IMR-90 (cell line): Measurements from ENCODE around the gene VASN. TPM values are rescaled to one million over a fixed set of nuclear protein-coding genes. Genes with fewer than 3 reads are reported as not detected.

Experiments
- ATAC-seq: fragments of 200-7000 bp; cut with Tn5 transposase; 2 replicates; pipeline ENCODE4 v1.9.1; 2020; ENCODE audit warnings: low read depth, mild to moderate bottlenecking, moderate library complexity
- BruUV-seq: library from RNA; stranded (reverse); fragments of 400-500 nt; replicated peaks from 2 replicates; lab custom pipeline; 2021; lab: Mats Ljungman, UMichigan
- CTCF ChIA-PET: fragments of 300-600 bp; formaldehyde crosslinking; extraction: SDS; loops from one replicate; lab custom pipeline; 2021; ENCODE audit warnings: antibody characterized with exemption; lab: Yijun Ruan, JAX
- POLR2A ChIA-PET: fragments of 300-600 bp; sonication (Branson Sonifier 250); formaldehyde crosslinking; loops from one replicate; lab custom pipeline; 2022; ENCODE audit warnings: antibody characterized with exemption; ENCODE audit not compliant: unreplicated experiment; lab: Charles Lee
- DNase-seq: peaks from one replicate; pipeline ENCODE4 v3.0.0; 2013
- H2AFZ ChIP-seq: replicated peaks from 2 replicates; pipeline ENCODE3; 2013; ENCODE audit warnings: low read length, mild to moderate bottlenecking; ENCODE audit not compliant: poor library complexity
- H2AK5ac ChIP-seq: 2 replicates; pipeline ENCODE4 v1.6.1; 2013; ENCODE audit warnings: low read depth, low read length, inconsistent platforms
- H2AK9ac ChIP-seq: replicated peaks from 2 replicates; pipeline ENCODE3; 2013; ENCODE audit warnings: mild to moderate bottlenecking, low read depth, low read length, moderate library complexity; ENCODE audit not compliant: poor library complexity
- H2BK120ac ChIP-seq: 2 replicates; pipeline ENCODE4 v1.6.1; 2013; ENCODE audit warnings: low read depth, low read length, inconsistent platforms
- H2BK15ac ChIP-seq: 3 replicates; pipeline ENCODE4 v1.6.1; 2013; ENCODE audit warnings: low read depth, low read length, inconsistent platforms
- H2BK20ac ChIP-seq: 2 replicates; pipeline ENCODE4 v1.6.1; 2013; ENCODE audit warnings: low read depth, mild to moderate bottlenecking, inconsistent platforms, low read length, moderate library complexity
- H2BK5ac ChIP-seq: 2 replicates; pipeline ENCODE4 v1.6.1; 2013; ENCODE audit warnings: mild to moderate bottlenecking, low read depth, low read length, inconsistent platforms; ENCODE audit not compliant: poor library complexity, severe bottlenecking
- H3K14ac ChIP-seq: replicated peaks from 2 replicates; pipeline ENCODE4 v1.6.1; 2013; ENCODE audit warnings: low read depth, low read length, inconsistent platforms
- H3K18ac ChIP-seq: 2 replicates; pipeline ENCODE4 v1.6.1; 2013; ENCODE audit warnings: low read depth, low read length, control low read depth
- H3K23ac ChIP-seq: 2 replicates; pipeline ENCODE4 v1.6.1; 2013; ENCODE audit warnings: low read depth, low read length, inconsistent platforms
- H3K27ac ChIP-seq: 2 replicates; pipeline ENCODE4 v1.5.1; 2013; ENCODE audit warnings: mild to moderate bottlenecking, control low read depth, low read length; ENCODE audit not compliant: insufficient read depth
- H3K27me3 ChIP-seq: 2 replicates; pipeline ENCODE4 v1.6.1; 2013; ENCODE audit warnings: low read length; ENCODE audit not compliant: control insufficient read depth, insufficient read depth
- H3K36me3 ChIP-seq: 2 replicates; pipeline ENCODE4 v1.6.1; 2013; ENCODE audit warnings: low read length, mixed read lengths; ENCODE audit not compliant: control insufficient read depth, insufficient read depth
- H3K4ac ChIP-seq: 2 replicates; pipeline ENCODE4 v1.6.1; 2013; ENCODE audit warnings: low read depth, low read length, inconsistent platforms
- H3K4me1 ChIP-seq: 2 replicates; pipeline ENCODE4 v1.6.1; 2013; ENCODE audit warnings: low read length, mixed read lengths; ENCODE audit not compliant: control insufficient read depth, insufficient read depth
- H3K4me2 ChIP-seq: 2 replicates; pipeline ENCODE4 v1.6.1; 2013; ENCODE audit warnings: low read depth, mild to moderate bottlenecking, control low read depth, low read length, moderate library complexity
- H3K4me3 ChIP-seq: 2 replicates; pipeline ENCODE4 v1.5.1; 2013; ENCODE audit warnings: low read depth, mild to moderate bottlenecking, control low read depth, low read length, moderate library complexity; ENCODE audit not compliant: insufficient read depth
- H3K56ac ChIP-seq: 2 replicates; pipeline ENCODE4 v1.6.1; 2013; ENCODE audit warnings: low read length, inconsistent platforms; ENCODE audit not compliant: insufficient read depth; ENCODE audit errors: extremely low read depth
- H3K79me1 ChIP-seq, 2 experiments: 2 replicates each; pipeline ENCODE4 v1.6.1; 2013; ENCODE audit warnings: low read length in 2 of 2, inconsistent platforms in 1 of 2, low read depth in 1 of 2
- H3K9ac ChIP-seq: 2 replicates; pipeline ENCODE4 v1.6.1; 2013; ENCODE audit warnings: low read depth, low read length, control low read depth
- H3K9me1 ChIP-seq: 2 replicates; pipeline ENCODE4 v1.6.1; 2013; ENCODE audit warnings: low read length, inconsistent platforms; ENCODE audit not compliant: insufficient read depth
- H3K9me3 ChIP-seq: 2 replicates; pipeline ENCODE4 v1.6.1; 2013; ENCODE audit warnings: low read length; ENCODE audit not compliant: control insufficient read depth, insufficient read depth
- H4K20me1 ChIP-seq: 2 replicates; pipeline ENCODE4 v1.6.1; 2013; ENCODE audit warnings: low read length, inconsistent platforms; ENCODE audit not compliant: insufficient read depth
- H4K5ac ChIP-seq: 2 replicates; pipeline ENCODE4 v1.6.1; 2013; ENCODE audit warnings: mild to moderate bottlenecking, low read depth, low read length, control low read depth
- H4K8ac ChIP-seq, 2 experiments: 2 replicates each; pipeline ENCODE4 v1.6.1; 2013; ENCODE audit warnings: low read depth in 2 of 2, low read length in 2 of 2, control low read depth in 1 of 2, inconsistent platforms in 1 of 2
- H4K91ac ChIP-seq: 2 replicates; pipeline ENCODE4 v1.6.1; 2013; ENCODE audit warnings: low read depth, low read length, inconsistent platforms; ENCODE audit not compliant: insufficient read depth
- CEBPB ChIP-seq: IDR thresholded peaks from 2 replicates; pipeline ENCODE4 v1.6.1; 2012; ENCODE audit warnings: low read depth, low read length, improper control_type of control experiment
- CHD1 ChIP-seq: IDR thresholded peaks from 2 replicates; pipeline ENCODE4 v1.6.1; 2012; ENCODE audit warnings: low read depth, low read length, improper control_type of control experiment
- CTCF ChIP-seq: conservative IDR thresholded peaks from 2 replicates; pipeline ENCODE4 v1.5.1; 2012; ENCODE audit warnings: mild to moderate bottlenecking, low read depth, low read length, improper control_type of control experiment
- ELK1 ChIP-seq: fragments of 150-350 bp; IDR thresholded peaks from 2 replicates; pipeline ENCODE4 v1.6.1; 2016; ENCODE audit warnings: low read depth, mild to moderate bottlenecking, low read length, moderate library complexity, borderline replicate concordance
- FOS ChIP-seq: fragments of 150-350 bp; IDR thresholded peaks from 2 replicates; pipeline ENCODE4 v1.6.1; 2016; ENCODE audit warnings: low read depth, low read length
- MAFK ChIP-seq: IDR thresholded peaks from 2 replicates; pipeline ENCODE4 v1.6.1; 2012; ENCODE audit warnings: low read depth, low read length, improper control_type of control experiment
- MAZ ChIP-seq: IDR thresholded peaks from 2 replicates; pipeline ENCODE4 v1.6.1; 2012; ENCODE audit warnings: low read depth, mild to moderate bottlenecking, low read length, improper control_type of control experiment, moderate library complexity, borderline replicate concordance
- MXI1 ChIP-seq: IDR thresholded peaks from 2 replicates; pipeline ENCODE4 v1.6.1; 2012; ENCODE audit warnings: low read depth, mild to moderate bottlenecking, low read length, moderate library complexity, borderline replicate concordance
- POLR2A ChIP-seq: IDR thresholded peaks from 2 replicates; pipeline ENCODE4 v1.6.1; 2012; ENCODE audit warnings: mild to moderate bottlenecking, low read depth, low read length
- RAD21 ChIP-seq: IDR thresholded peaks from 2 replicates; pipeline ENCODE4 v1.6.1; 2012; ENCODE audit warnings: low read length, improper control_type of control experiment
- RCOR1 ChIP-seq: IDR thresholded peaks from 2 replicates; pipeline ENCODE4 v1.6.1; 2012; ENCODE audit warnings: mild to moderate bottlenecking, low read length, improper control_type of control experiment; ENCODE audit not compliant: insufficient replicate concordance
- RFX5 ChIP-seq: IDR thresholded peaks from 2 replicates; pipeline ENCODE4 v1.8.0; 2012; ENCODE audit warnings: low read depth, mild to moderate bottlenecking, low read length, moderate library complexity
- USF2 ChIP-seq: fragments of 150-350 bp; IDR thresholded peaks from 2 replicates; pipeline ENCODE4 v1.6.1; 2017; ENCODE audit warnings: mild to moderate bottlenecking, antibody characterized with exemption, low read length, low read depth
- WGBS, 2 experiments: methylation state at CpG; one replicate each; pipeline versions ENCODE4 v1.1.5 to v1.1.7; 2013; ENCODE audit warnings: missing lambda C conversion rate in 2 of 2; ENCODE audit not compliant: insufficient read length in 1 of 2; ENCODE audit errors: extremely low coverage in 2 of 2; 5-methylcytosine and 5-hydroxymethylcytosine counted together
- dilution Hi-C: fragments of 300-500 bp; cut with HindIII; formaldehyde crosslinking; loops from one replicate; pipeline ENCODE4 v1.14.3; 2018; ENCODE audit warnings: low sequenced_read_pairs; ENCODE audit not compliant: unreplicated experiment
- in situ Hi-C: fragments of 300-500 bp; cut with MboI; formaldehyde crosslinking; loops from 3 replicates; pipeline ENCODE4 v1.14.3; 2019; ENCODE audit warnings: low sequenced_read_pairs, inconsistent platforms, mixed read lengths
- intact Hi-C: fragments of 100-400 bp; cut with micrococcal nuclease; formaldehyde crosslinking; loops from 2 replicates; pipeline ENCODE4 v1.10.0; 2022
- polyA plus RNA-seq, 3 experiments: library from polyadenylated mRNA; depleted of rRNA; stranded (reverse); fragments of >200 nt; gene quantifications; 2 replicates each; pipeline ENCODE4 v1.2.3, GENCODE V29; 2012; ENCODE audit warnings: low replicate concordance in 1 of 3
- total RNA-seq: library from RNA; depleted of rRNA; stranded (reverse); fragments of >200 nt; gene quantifications from 2 replicates; pipeline ENCODE4 v1.2.3, GENCODE V29; 2012

VASN gene
- total and polyA plus RNA-seq, 2 of the 4 experiments (the other 2 are of a cell fraction), result 9.3 to 87.2 TPM

- H3K4me1 ChIP-seq, result peaks cover 8% of the 10 kb centered on the region; the same call in 1 of the 2 replicates
- ATAC-seq (no peak), DNase-seq (no peak)
- no peak overlapping the region for H2BK5ac ChIP-seq
- peaks cover 10% of the 10 kb centered on the region; the same call in 1 of the 2 replicates for H3K9me1 ChIP-seq
- no peaks in the 10 kb centered on the region for H3K9me3 ChIP-seq
- intact Hi-C loops (no loop called here), dilution Hi-C loops (no loop called here), in situ Hi-C loops (no loop called here)
- no peak overlapping the region for H4K5ac ChIP-seq
- H3K27me3 ChIP-seq, result no peaks in the 10 kb centered on the region
- no peak overlapping the region for H2AK9ac ChIP-seq
- H3K27ac ChIP-seq, result no peak overlapping the region
- H2BK20ac ChIP-seq, result no peak overlapping the region
- peaks cover 74% of the 10 kb centered on the region for H4K20me1 ChIP-seq
- no peak overlapping the region for H3K4me3 ChIP-seq
- peaks cover 7% of the 10 kb centered on the region for H3K36me3 ChIP-seq
- 88% methylated on average over 20 of the region's 26 CpGs; no CpG with 5 or more reads in 1 of the 2 experiments for WGBS, 2 experiments
- no peak overlapping the region for H4K8ac ChIP-seq
- CTCF ChIA-PET, result interaction anchor here (0.8 kb wide), 1 partner anchor 15 kb away, joined by 3 read pairs; no protein-coding TSS in a partner anchor
- H3K4ac ChIP-seq, result no peak overlapping the region
- no peak overlapping the region for H3K9ac ChIP-seq
- POLR2A ChIA-PET, result no interaction called here
- no peak overlapping the region for H2AFZ ChIP-seq
- H3K23ac ChIP-seq, result no peak overlapping the region
- BruUV-seq, result no TSS peak
- peaks cover 47 to 89% of the 10 kb centered on the region in 2 experiments for H3K79me1 ChIP-seq
- no peak overlapping the region for H2BK15ac ChIP-seq
- no peak overlapping the region for H3K56ac ChIP-seq
- H2AK5ac ChIP-seq, result no peak overlapping the region
- no peak overlapping the region for H4K91ac ChIP-seq
- no peak overlapping the region for H3K4me2 ChIP-seq
- H3K14ac ChIP-seq, result no peak overlapping the region
- TF ChIP-seq CHD1 (no peak), FOS (no peak), RFX5 (no peak), ELK1 (no peak), USF2 (no peak), CEBPB (no peak), RCOR1 (no peak), CTCF (no peak), MAZ (no peak), MAFK (no peak), RAD21 (no peak), MXI1 (no peak), POLR2A (no peak)
- H3K18ac ChIP-seq, result no peak overlapping the region
- no peak overlapping the region for H2BK120ac ChIP-seq
Measured at GRCh38 chr16:4344983-4345835, 26.4 kb upstream of the VASN start.
